Adrenal gland (tissue), 5 donors: ENCODE measurements around the gene DCXR.

Experiments
- CTCF ChIP-seq, 6 experiments: fragments of 450-650 bp in 4 of 6; fragments of 200-600 bp in 2 of 6; sonication (generic) in 1 of 6; IDR thresholded peaks; 1 replicate in 5 of 6; 2 replicates in 1 of 6; pipeline versions ENCODE4 v1.5.1 to v1.8.0; 2016 to 2021; ENCODE audit warnings: antibody characterized with exemption in 6 of 6, mild to moderate bottlenecking in 2 of 6, moderate library complexity in 1 of 6
- POLR2A ChIP-seq, 2 donors: fragments of 450-650 bp; IDR thresholded peaks; one replicate each; pipeline ENCODE4 v1.6.1; 2017; ENCODE audit warnings: antibody characterized with exemption in 2 of 2, mild to moderate bottlenecking in 2 of 2, moderate library complexity in 1 of 2
- donor health status: DM: no; HTN: no; CAD: no.

GRCh38 chr17:82076785-82077591, 39.5 kb upstream of the DCXR start:
- TF ChIP-seq CTCF (IDR thresholded peaks at IDR 0.05) (no peak), POLR2A (IDR thresholded peaks at IDR 0.05) (no peak)
